RWPE2 (cell line): ENCODE measurements around the gene MBLAC1.
A peak's percentile ranks its signal among the peaks of the same experiment; 100 is the strongest.

ENCODE experiments used
- ATAC-seq: fragments of 200-7000 bp; cut with Tn5 transposase; 3 replicates; pipeline ENCODE4 v1.9.1; 2021; ENCODE audit warnings: low read depth
- DNase-seq: peaks from one replicate; pipeline ENCODE4 v3.0.0-alpha.2; 2020; ENCODE audit warnings: low spot score
- H3K27ac ChIP-seq: fragments of 450-650 bp; 2 replicates; pipeline ENCODE4 v1.5.1; 2017; ENCODE audit warnings: mild to moderate bottlenecking; ENCODE audit not compliant: poor library complexity, severe bottlenecking
- H3K27me3 ChIP-seq: fragments of 250-450 bp; sonication (Bioruptor Pico); 2 replicates; pipeline ENCODE4 v1.5.1; 2021; ENCODE audit warnings: mild to moderate bottlenecking, moderate library complexity; ENCODE audit not compliant: insufficient read depth, poor library complexity, severe bottlenecking
- H3K36me3 ChIP-seq: fragments of 250-450 bp; sonication (Bioruptor Pico); 2 replicates; pipeline ENCODE4 v1.5.1; 2020; ENCODE audit warnings: low read depth, mild to moderate bottlenecking, moderate library complexity
- H3K4me1 ChIP-seq: fragments of 250-450 bp; sonication (Bioruptor Pico); 2 replicates; pipeline ENCODE4 v1.5.1; 2021; ENCODE audit warnings: mild to moderate bottlenecking, moderate library complexity; ENCODE audit not compliant: insufficient read depth, poor library complexity, severe bottlenecking
- H3K4me3 ChIP-seq: fragments of 250-450 bp; sonication (Bioruptor Pico); 2 replicates; pipeline ENCODE4 v1.5.1; 2021; ENCODE audit warnings: mild to moderate bottlenecking, moderate library complexity; ENCODE audit not compliant: severe bottlenecking
- H3K9me3 ChIP-seq: fragments of 250-450 bp; sonication (Bioruptor Pico); 2 replicates; pipeline ENCODE4 v1.5.1; 2021; ENCODE audit warnings: mild to moderate bottlenecking, moderate library complexity; ENCODE audit not compliant: severe bottlenecking
- TF ChIP-seq, protein P1 (sequence below): fragments of 450-650 bp; IDR thresholded peaks from one replicate; pipeline ENCODE4 v1.5.1; 2017; ENCODE audit warnings: mild to moderate bottlenecking, moderate library complexity; ENCODE audit not compliant: poor library complexity, severe bottlenecking

MBLAC1 gene

DNA sequence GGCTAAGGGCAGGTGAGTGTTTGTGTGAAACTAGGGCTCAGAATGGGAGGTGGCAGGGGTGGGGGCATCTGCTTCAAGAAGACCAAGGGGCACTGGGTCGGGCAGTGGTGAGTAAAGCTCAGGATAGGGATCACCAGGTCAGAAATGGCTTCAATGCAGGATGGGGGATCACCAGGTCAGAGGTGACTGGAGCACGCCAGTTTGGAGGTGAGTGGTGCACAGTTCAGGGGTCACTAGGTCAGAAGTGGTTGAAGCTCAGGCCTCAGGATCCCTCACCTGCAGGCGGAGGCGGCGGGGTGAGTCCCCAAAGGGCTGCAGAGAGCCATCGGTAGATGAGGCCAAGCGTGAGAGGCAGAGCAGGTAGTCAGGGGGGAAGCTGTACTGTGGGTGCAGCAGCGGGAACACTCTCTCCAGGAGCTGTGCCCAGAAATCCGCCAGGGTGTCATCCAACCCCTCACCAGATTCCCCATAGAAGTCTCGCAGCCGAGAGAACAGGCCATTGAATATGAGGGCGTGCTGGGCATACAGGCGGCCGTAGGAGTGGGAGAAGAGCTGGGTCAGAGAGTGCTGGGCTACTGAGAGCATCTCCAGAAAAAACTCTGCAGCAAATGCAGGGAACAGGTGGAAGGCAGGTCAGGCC, 48.6 kb downstream of the MBLAC1 start:
- H3K27ac ChIP-seq, result no peak overlapping the region
- H3K4me1 ChIP-seq, result peaks cover 4% of the 10 kb centered on the region
- H3K4me3 ChIP-seq, result no peak overlapping the region
- DNase-seq (no peak), ATAC-seq (no peak)
- no peaks in the 10 kb centered on the region for H3K36me3 ChIP-seq
- H3K9me3 ChIP-seq, result no peaks in the 10 kb centered on the region
- no peaks in the 10 kb centered on the region for H3K27me3 ChIP-seq
- TF ChIP-seq, protein P1, sequence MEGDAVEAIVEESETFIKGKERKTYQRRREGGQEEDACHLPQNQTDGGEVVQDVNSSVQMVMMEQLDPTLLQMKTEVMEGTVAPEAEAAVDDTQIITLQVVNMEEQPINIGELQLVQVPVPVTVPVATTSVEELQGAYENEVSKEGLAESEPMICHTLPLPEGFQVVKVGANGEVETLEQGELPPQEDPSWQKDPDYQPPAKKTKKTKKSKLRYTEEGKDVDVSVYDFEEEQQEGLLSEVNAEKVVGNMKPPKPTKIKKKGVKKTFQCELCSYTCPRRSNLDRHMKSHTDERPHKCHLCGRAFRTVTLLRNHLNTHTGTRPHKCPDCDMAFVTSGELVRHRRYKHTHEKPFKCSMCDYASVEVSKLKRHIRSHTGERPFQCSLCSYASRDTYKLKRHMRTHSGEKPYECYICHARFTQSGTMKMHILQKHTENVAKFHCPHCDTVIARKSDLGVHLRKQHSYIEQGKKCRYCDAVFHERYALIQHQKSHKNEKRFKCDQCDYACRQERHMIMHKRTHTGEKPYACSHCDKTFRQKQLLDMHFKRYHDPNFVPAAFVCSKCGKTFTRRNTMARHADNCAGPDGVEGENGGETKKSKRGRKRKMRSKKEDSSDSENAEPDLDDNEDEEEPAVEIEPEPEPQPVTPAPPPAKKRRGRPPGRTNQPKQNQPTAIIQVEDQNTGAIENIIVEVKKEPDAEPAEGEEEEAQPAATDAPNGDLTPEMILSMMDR, result no peak

DNA sequence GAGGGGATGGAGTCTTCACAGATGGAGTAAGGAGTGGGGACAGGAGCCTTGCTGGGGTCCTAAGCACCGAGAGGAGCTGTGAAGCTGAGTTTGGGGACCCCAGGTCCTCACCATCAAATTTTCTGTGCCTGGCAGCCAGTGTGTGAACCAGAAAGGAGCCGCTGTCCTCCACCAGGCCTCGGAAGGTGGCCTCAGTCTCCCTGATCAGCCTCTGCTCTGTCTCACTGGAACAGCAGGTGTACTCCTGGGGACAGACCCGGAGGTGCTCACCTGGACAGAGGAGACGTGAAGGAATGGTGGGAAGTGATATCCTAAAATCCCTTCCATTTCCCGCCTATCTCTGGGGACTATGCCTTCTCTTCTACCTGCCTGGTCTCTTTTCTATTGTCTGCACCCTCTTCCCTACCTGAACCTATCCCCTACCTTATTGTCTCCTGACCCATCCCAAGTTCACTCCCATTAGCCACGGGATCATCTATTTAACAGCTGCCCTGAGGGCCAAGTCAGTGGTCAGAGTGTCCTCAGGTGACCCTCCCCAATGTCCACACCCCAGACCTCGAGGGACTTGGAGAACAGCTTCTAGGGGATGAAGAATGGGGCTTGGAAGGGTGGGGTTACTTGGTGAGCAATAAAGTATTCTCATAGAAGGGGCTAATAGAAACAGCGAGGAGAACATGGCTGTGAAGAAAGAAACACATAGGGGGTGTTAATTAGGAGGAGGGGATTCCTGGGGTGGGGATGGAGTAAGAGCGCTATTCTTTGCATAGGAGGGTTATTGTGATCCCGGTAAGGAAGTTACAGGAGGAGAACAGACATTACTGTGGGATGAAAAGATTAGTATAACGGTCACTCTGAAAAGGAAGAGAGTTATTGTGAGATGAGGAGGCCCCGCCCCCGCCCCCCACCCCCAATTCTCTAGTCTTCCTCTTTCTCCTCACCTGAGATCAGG, 49.6 kb downstream of the MBLAC1 start:
- H3K27ac ChIP-seq, result no peak overlapping the region
- no peak for ATAC-seq
- H3K27me3 ChIP-seq, result no peaks in the 10 kb centered on the region

DNA sequence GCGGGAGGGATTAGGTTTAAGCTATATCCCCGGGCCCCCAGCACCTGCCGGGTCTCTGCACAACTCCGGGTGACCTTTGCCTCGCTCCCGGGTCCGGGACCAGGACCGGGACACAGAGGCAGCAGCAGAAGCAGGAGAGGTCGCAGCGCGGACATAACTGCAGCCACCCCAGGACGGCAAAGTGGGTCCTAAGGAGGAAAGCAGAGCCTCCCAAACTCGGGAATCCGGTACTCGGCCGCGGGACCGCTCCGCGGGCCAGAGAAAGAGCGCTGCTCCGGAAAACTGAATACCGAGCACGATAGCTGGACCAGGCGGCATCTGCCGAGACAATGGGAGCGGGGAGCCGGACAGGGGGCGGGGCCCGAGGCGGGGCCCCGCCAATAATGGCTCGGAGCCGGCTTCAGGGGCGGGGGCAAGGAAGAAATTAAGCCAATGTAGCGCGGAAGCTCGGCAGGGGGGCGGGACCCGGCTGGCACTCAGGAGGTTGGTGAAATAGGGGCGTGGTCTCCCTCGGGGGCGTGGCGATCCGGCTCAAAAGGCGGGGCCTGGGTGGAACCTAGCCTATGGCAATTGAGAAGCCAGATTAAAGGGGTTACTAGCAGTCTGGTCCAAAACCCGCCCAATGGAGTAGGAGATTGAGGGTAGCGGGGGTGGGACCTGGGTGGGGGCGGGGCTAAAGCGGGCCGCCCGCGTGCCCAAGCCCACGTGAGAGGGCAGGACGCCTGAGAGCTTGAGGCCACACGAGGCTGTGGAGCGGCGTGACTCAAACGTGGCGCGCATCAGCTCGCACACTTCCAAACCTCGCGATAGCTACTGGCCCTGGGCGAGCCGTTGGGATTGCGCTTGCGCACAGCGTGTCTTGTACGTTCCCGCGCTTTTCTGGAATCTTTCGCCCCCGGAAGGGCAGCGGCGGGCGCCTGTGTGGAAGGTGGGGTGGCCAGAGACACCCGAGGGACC, 50.6 kb downstream of the MBLAC1 start, which contains the start of the genes GPC2 and STAG3:
Gene GPC2, minus strand, starts transcription at position 337 of the 957 bp plus-strand sequence. Its CDS starts 182 bp downstream, at position 155.
Gene STAG3, plus strand, starts transcription at position 874 of the 957 bp plus-strand sequence. CDS start 2,639 bp downstream, outside the sequence.
- Histone ChIP-seq H3K9me3 (no peaks in the 10 kb centered on the region), H3K27me3 (no peaks in the 10 kb centered on the region)
- TF ChIP-seq, protein P1, result no peak

More for the DNA sequence above, 49.6 kb downstream of the MBLAC1 start:
- Histone ChIP-seq H3K9me3 (no peaks in the 10 kb centered on the region), H3K4me1 (peaks cover 4% of the 10 kb centered on the region), H3K36me3 (no peaks in the 10 kb centered on the region), H3K4me3 (peak overlapping the region; percentile 47)
- no peak for DNase-seq
- TF ChIP-seq, protein P1, result no peak

More for the DNA sequence above, 50.6 kb downstream of the MBLAC1 start, which contains the start of the genes GPC2 and STAG3:
- peak; percentile 95 for DNase-seq
- Histone ChIP-seq H3K27ac (no peak within 1 kb of the TSS), H3K4me1 (peaks cover 4% of the 10 kb centered on the region), H3K4me3 (peak within 1 kb of the TSS; percentile 47), H3K36me3 (no peaks in the 10 kb centered on the region)
- ATAC-seq, result peak; percentile 92
